Smooth muscle cell (in vitro differentiated cells): ENCODE data around the gene FAM219A. TPM values are rescaled to one million over a fixed set of nuclear protein-coding genes. Genes with fewer than 3 reads are reported as not detected.

Experiments used
- DNase-seq: peaks from one replicate; lab custom pipeline; 2025; ENCODE audit not compliant: unreplicated experiment; lab: John Stamatoyannopoulos, UW
- H2AFZ ChIP-seq: fragments of 200-600 bp; sonication (generic); 2 replicates; pipeline ENCODE4 v1.6.0; 2016; ENCODE audit warnings: antibody characterized with exemption, low read depth, mild to moderate bottlenecking
- H3F3A ChIP-seq: fragments of 200-600 bp; sonication (generic); 2 replicates; pipeline ENCODE4 v1.6.0; 2017; ENCODE audit warnings: antibody characterized with exemption, low read depth
- H3K27ac ChIP-seq: fragments of 200-600 bp; sonication (generic); 2 replicates; pipeline ENCODE4 v1.5.1; 2016; ENCODE audit warnings: low read depth, mild to moderate bottlenecking
- H3K27me3 ChIP-seq: fragments of 200-600 bp; sonication (generic); 2 replicates; pipeline ENCODE4 v1.6.1; 2016; ENCODE audit warnings: low read depth, mild to moderate bottlenecking
- H3K36me3 ChIP-seq: fragments of 200-600 bp; sonication (generic); 2 replicates; pipeline ENCODE4 v1.5.1; 2016; ENCODE audit warnings: low read depth
- H3K4me1 ChIP-seq: fragments of 200-600 bp; sonication (generic); 2 replicates; pipeline ENCODE4 v1.5.1; 2016; ENCODE audit warnings: low read depth
- H3K4me2 ChIP-seq: fragments of 200-600 bp; sonication (generic); 2 replicates; pipeline ENCODE4 v1.6.0; 2016; ENCODE audit warnings: mild to moderate bottlenecking
- H3K4me3 ChIP-seq: fragments of 200-600 bp; sonication (generic); 2 replicates; pipeline ENCODE4 v1.5.1; 2016; ENCODE audit warnings: mild to moderate bottlenecking
- H3K79me2 ChIP-seq: fragments of 200-600 bp; sonication (generic); 2 replicates; pipeline ENCODE4 v1.6.0; 2016; ENCODE audit warnings: low read depth, mild to moderate bottlenecking
- H3K9ac ChIP-seq: fragments of 200-600 bp; sonication (generic); 2 replicates; pipeline ENCODE4 v1.6.0; 2016; ENCODE audit warnings: low read depth
- H3K9me3 ChIP-seq: fragments of 200-600 bp; sonication (generic); replicated peaks from 2 replicates; pipeline ENCODE4 v1.5.1; 2016; ENCODE audit warnings: low read depth
- H4K20me1 ChIP-seq: fragments of 200-600 bp; sonication (generic); 2 replicates; pipeline ENCODE4 v1.6.0; 2016; ENCODE audit warnings: low read depth
- WGBS: methylation state at CpG from one replicate; pipeline ENCODE4 v1.1.7; 2016; ENCODE audit warnings: low lambda C conversion rate; 5-methylcytosine and 5-hydroxymethylcytosine counted together
- polyA plus RNA-seq: library from polyadenylated mRNA; unstranded; fragments of >200 nt; fragmentation: Nextera tagmentation; extraction: Ambion mirVana; gene quantifications from 2 replicates; pipeline ENCODE4 v1.2.1, GENCODE V29; 2016
- total RNA-seq: library from RNA; depleted of rRNA; stranded (reverse); fragments of >200 nt; gene quantifications from 2 replicates; pipeline ENCODE4 v1.2.3, GENCODE V29; 2014
- TF ChIP-seq, protein P1 (sequence below): fragments of 200-600 bp; sonication (generic); IDR thresholded peaks from 2 replicates; pipeline ENCODE4 v1.5.1; 2017; ENCODE audit warnings: borderline replicate concordance, mild to moderate bottlenecking, antibody characterized with exemption; ENCODE audit not compliant: insufficient read depth, poor library complexity, severe bottlenecking

FAM219A gene
- total and polyA plus RNA-seq, 2 experiments from 2014 or later, result 13.3 to 29.5 TPM

DNA sequence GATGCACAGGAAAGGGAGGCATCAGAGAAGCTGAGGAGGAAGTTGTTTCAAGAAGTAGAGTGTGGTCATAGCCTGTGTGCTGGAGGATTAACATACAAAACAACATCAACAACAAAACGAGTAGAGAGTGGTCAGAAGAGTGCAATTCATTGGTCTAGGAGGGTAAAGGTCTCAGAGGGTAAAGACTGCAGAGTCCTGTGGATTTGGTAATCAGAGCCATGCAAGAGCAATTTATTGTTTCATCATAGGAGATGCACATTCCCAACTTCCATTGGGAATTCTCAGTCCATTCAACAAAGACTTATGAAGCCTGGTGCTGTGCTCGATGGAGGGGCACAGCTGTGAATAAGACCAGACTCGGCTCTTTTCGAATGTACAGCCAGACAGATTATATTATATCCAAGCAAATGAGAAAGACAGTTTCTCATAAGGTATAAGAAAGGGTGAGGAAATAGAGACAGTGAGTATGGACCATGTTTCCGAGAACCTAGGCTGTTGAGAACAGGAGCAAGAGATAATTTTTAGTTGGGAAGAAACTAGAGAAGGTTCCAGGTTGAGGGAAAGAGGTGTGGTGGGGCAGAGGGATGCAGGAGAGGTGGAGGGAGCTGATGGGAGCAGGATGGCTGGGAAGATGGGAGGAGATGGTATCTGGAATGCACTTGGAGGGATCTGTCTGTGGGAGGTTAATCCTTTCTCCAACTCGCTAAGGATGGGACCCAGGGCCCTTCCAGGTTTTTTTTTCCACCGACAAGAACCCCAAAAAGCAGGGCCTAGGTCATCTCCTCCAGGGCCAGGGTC lies 73.8 kb downstream of the FAM219A start:
- no peak overlapping the region for H3K9ac ChIP-seq
- H3K27me3 ChIP-seq, result peaks cover 11% of the 10 kb centered on the region
- H3K4me3 ChIP-seq, result no peak overlapping the region
- no peak overlapping the region for H3K27ac ChIP-seq
- no peak overlapping the region for H2AFZ ChIP-seq
- no peaks in the 10 kb centered on the region for H4K20me1 ChIP-seq
- no peaks in the 10 kb centered on the region for H3K79me2 ChIP-seq
- DNase-seq, result no peak
- no peaks in the 10 kb centered on the region for H3K36me3 ChIP-seq
- 76% methylated on average over 7 of the region's 7 CpGs for WGBS
- H3F3A ChIP-seq, result no peaks in the 10 kb centered on the region
- TF ChIP-seq, protein P1, sequence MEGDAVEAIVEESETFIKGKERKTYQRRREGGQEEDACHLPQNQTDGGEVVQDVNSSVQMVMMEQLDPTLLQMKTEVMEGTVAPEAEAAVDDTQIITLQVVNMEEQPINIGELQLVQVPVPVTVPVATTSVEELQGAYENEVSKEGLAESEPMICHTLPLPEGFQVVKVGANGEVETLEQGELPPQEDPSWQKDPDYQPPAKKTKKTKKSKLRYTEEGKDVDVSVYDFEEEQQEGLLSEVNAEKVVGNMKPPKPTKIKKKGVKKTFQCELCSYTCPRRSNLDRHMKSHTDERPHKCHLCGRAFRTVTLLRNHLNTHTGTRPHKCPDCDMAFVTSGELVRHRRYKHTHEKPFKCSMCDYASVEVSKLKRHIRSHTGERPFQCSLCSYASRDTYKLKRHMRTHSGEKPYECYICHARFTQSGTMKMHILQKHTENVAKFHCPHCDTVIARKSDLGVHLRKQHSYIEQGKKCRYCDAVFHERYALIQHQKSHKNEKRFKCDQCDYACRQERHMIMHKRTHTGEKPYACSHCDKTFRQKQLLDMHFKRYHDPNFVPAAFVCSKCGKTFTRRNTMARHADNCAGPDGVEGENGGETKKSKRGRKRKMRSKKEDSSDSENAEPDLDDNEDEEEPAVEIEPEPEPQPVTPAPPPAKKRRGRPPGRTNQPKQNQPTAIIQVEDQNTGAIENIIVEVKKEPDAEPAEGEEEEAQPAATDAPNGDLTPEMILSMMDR, result no peak
- H3K4me1 ChIP-seq, result no peaks in the 10 kb centered on the region
- no peaks in the 10 kb centered on the region for H3K9me3 ChIP-seq
- no peak overlapping the region for H3K4me2 ChIP-seq

DNA sequence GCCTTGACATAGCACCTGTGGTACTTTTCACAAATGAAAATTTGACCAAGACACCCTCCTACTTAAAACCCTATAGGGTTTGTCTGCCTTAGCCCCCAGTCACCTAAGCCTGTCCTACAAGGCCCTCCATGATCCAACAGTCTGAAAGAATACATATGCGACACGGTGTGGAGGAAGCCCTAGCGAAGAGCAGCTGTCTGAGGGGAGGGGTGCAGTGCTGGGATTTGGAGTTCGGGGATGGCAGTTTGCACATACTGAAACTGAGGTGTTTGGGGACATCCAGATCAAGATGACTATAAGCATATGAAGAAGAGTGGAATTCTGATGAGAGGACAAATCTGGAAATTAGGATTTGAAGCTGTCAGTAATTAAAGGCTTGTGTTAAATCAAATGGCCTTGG lies 74.5 kb downstream of the FAM219A start:
- Histone ChIP-seq H3K27me3 (peaks cover 11% of the 10 kb centered on the region), H3K4me3 (no peak overlapping the region), H3K4me1 (no peaks in the 10 kb centered on the region), H3K79me2 (no peaks in the 10 kb centered on the region), H3K4me2 (no peak overlapping the region), H3K9me3 (no peaks in the 10 kb centered on the region), H3K27ac (no peak overlapping the region), H3K9ac (no peak overlapping the region), H3F3A (no peaks in the 10 kb centered on the region), H2AFZ (no peak overlapping the region), H3K36me3 (no peaks in the 10 kb centered on the region), H4K20me1 (no peaks in the 10 kb centered on the region)
- DNase-seq, result no peak
- WGBS, result 88% methylated on average over 4 of the region's 4 CpGs
- TF ChIP-seq, protein P1, result no peak

- WGBS, result 87% methylated on average over 3 of the region's 3 CpGs
- TF ChIP-seq, protein P1, result no peak
- no peaks in the 10 kb centered on the region for H4K20me1 ChIP-seq
- no peaks in the 10 kb centered on the region for H3K79me2 ChIP-seq
- H2AFZ ChIP-seq, result no peak overlapping the region
- DNase-seq, result no peak
- no peak overlapping the region for H3K27ac ChIP-seq
- no peaks in the 10 kb centered on the region for H3F3A ChIP-seq
- no peak overlapping the region for H3K9ac ChIP-seq
- no peak overlapping the region for H3K4me2 ChIP-seq
- H3K9me3 ChIP-seq, result no peaks in the 10 kb centered on the region
- no peaks in the 10 kb centered on the region for H3K4me1 ChIP-seq
- no peaks in the 10 kb centered on the region for H3K36me3 ChIP-seq
- peaks cover 11% of the 10 kb centered on the region for H3K27me3 ChIP-seq
- no peak overlapping the region for H3K4me3 ChIP-seq
Measured at GRCh38 chr9:34382879-34383278, 75.5 kb downstream of the FAM219A start.

DNA sequence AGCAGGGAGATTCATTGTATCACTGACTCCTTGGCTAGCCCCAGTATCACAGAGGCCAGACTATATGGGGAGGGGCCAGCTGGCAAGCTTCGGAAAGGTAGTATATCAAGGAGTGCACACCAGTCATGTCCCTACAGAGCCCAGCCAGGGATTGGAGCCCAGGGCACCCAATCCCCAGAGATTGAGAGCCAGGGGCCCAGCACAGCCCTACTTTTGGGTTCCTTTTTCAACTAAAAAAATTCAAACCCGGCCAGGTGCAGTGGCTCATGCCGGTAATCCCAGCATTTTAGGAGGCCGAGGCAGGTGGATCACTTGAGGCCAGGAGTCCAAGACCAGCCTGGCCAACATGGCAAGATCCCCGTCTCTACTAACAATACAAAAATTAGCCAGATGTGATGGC lies 76.3 kb downstream of the FAM219A start:
- no peaks in the 10 kb centered on the region for H4K20me1 ChIP-seq
- H3K79me2 ChIP-seq, result no peaks in the 10 kb centered on the region
- H3K4me2 ChIP-seq, result no peak overlapping the region
- no peak overlapping the region for H3K27ac ChIP-seq
- no peak overlapping the region for H3K4me3 ChIP-seq
- 92% methylated on average over 5 of the region's 5 CpGs for WGBS
- TF ChIP-seq, protein P1, result no peak
- H3F3A ChIP-seq, result no peaks in the 10 kb centered on the region
- no peak for DNase-seq
- no peak overlapping the region for H2AFZ ChIP-seq
- no peaks in the 10 kb centered on the region for H3K4me1 ChIP-seq
- no peaks in the 10 kb centered on the region for H3K36me3 ChIP-seq
- peaks cover 11% of the 10 kb centered on the region for H3K27me3 ChIP-seq
- no peaks in the 10 kb centered on the region for H3K9me3 ChIP-seq
- H3K9ac ChIP-seq, result no peak overlapping the region
